Fibroblast of lung (primary cell): Measurements from ENCODE around the gene TMEM134.

Source experiments
- CTCF ChIP-seq, 2 donors: IDR thresholded peaks in 1 of 2; conservative IDR thresholded peaks in 1 of 2; 1 replicate in 1 of 2; 2 replicates in 1 of 2; pipeline ENCODE4 v1.5.1; 2011 to 2012; ENCODE audit warnings: low read length in 2 of 2, control low read depth in 1 of 2, inconsistent platforms in 1 of 2, low read depth in 1 of 2, mild to moderate bottlenecking in 1 of 2
- EZH2 ChIP-seq: IDR thresholded peaks from 2 replicates; pipeline ENCODE4 v1.5.1; 2012; ENCODE audit warnings: low read length, control low read depth, mild to moderate bottlenecking; ENCODE audit errors: missing control alignments

GRCh38 chr11:67455054-67455453 is 14.0 kb downstream of the TMEM134 start, which contains the start of gene CABP4:
- TF ChIP-seq CTCF (conservative IDR thresholded peaks at IDR 0.05 in 1 of 2, IDR thresholded peaks at IDR 0.05 in 1 of 2; ENCODE audit: low read depth in 1 of 2, low read length in 2 of 2) (no peak), EZH2 (no peak)
